Motor neuron (in vitro differentiated cells): ENCODE measurements around the gene CDA. TPM values are rescaled to one million over a fixed set of nuclear protein-coding genes. Genes with fewer than 3 reads are reported as not detected.
A peak's percentile ranks its signal among the peaks of the same experiment; 100 is the strongest.

Experiments
- ATAC-seq, 8 experiments: fragments of 200-7000 bp; cut with Tn5 transposase; replicated peaks in 6 of 8; 2 replicates each; pipeline ENCODE4 v1.8.0; 2021; ENCODE audit warnings: mild to moderate bottlenecking in 8 of 8, moderate library complexity in 8 of 8
- H3K27ac ChIP-seq, 2 donors: fragments of 250-450 bp; sonication (Bioruptor Pico); 2 replicates each; pipeline ENCODE4 v1.9.0; 2021; ENCODE audit warnings: antibody characterized with exemption in 2 of 2, mild to moderate bottlenecking in 2 of 2, moderate library complexity in 1 of 2
- H3K4me1 ChIP-seq, 2 donors: fragments of 250-450 bp; sonication (Bioruptor Pico); replicated peaks in 1 of 2; 2 replicates each; pipeline ENCODE4 v1.6.1; 2021; ENCODE audit warnings: antibody characterized with exemption in 2 of 2, mild to moderate bottlenecking in 2 of 2, moderate library complexity in 1 of 2
- H3K4me3 ChIP-seq, 5 donors: fragments of 250-450 bp; sonication (Bioruptor Pico); 2 replicates each; pipeline ENCODE4 v1.9.0; 2021; ENCODE audit warnings: antibody characterized with exemption in 5 of 5, mild to moderate bottlenecking in 5 of 5, moderate library complexity in 4 of 5
- WGBS, 10 experiments: fragments of 450-650 bp; shearing (Covaris generic); methylation state at CpG; one replicate each; pipeline ENCODE4 v1.0.0; 2022; 5-methylcytosine and 5-hydroxymethylcytosine counted together
- in situ Hi-C, 9 experiments: fragments of 400-800 bp; cut with MboI; loops; one replicate each; pipeline ENCODE4 v1.15.0; 2021; ENCODE audit warnings: low sequenced_read_pairs in 9 of 9, low pct_unique_long_range_greater_than_20kb in 2 of 9; ENCODE audit not compliant: unreplicated experiment in 9 of 9
- total RNA-seq, 8 experiments: library from RNA; unstranded; fragments of 300-600 nt; gene quantifications; 2 replicates each; pipeline versions ENCODE4 v1.2.3 to v1.2.4, GENCODE V29; 2022

The CDA gene
- total RNA-seq, 8 experiments from 2014 or later = 0.61 TPM; not detected in 7

- no peaks in the 10 kb centered on the region for H3K4me1 ChIP-seq
- in situ Hi-C loops = no loop called here
- 90 to 100% (median 95%) methylated on average over 1 to 5 of the region's 5 CpGs; no CpG with 5 or more reads in 3 of the 10 experiments for WGBS, 10 experiments
- ATAC-seq = no peak
- no peak overlapping the region for H3K4me3 ChIP-seq
- H3K27ac ChIP-seq = no peak overlapping the region
Measured at GRCh38 chr1:20611652-20612051, 22.8 kb downstream of the CDA start.

GRCh38 chr1:20612221-20612746, 23.4 kb downstream of the CDA start:
- Histone ChIP-seq H3K4me1 (no peaks in the 10 kb centered on the region), H3K4me3 (no peak overlapping the region), H3K27ac (no peak overlapping the region)
- in situ Hi-C loops = no loop called here
- 67 to 100% (median 92%) methylated on average over 1 to 2 of the region's 11 CpGs; no CpG with 5 or more reads in 6 of the 10 experiments for WGBS, 10 experiments
- peak in 1 of 8 experiments; percentile 15 for ATAC-seq

GRCh38 chr1:20614131-20614579, 25.3 kb downstream of the CDA start:
- 39 to 100% (median 60%) methylated on average over 1 to 3 of the region's 3 CpGs; no CpG with 5 or more reads in 2 of the 10 experiments for WGBS, 10 experiments
- H3K27ac ChIP-seq = no peak overlapping the region
- in situ Hi-C loops = no loop called here
- H3K4me1 ChIP-seq = no peaks in the 10 kb centered on the region
- no peak overlapping the region for H3K4me3 ChIP-seq
- ATAC-seq = no peak

- ATAC-seq = no peak
- 31 to 73% (median 65%) methylated on average over 3 to 17 of the region's 20 CpGs for WGBS, 10 experiments
- Histone ChIP-seq H3K27ac (no peak overlapping the region), H3K4me3 (no peak overlapping the region), H3K4me1 (no peaks in the 10 kb centered on the region)
- in situ Hi-C loops = no loop called here
Measured at GRCh38 chr1:20615946-20616846, 27.3 kb downstream of the CDA start.

- Histone ChIP-seq H3K4me3 (no peak overlapping the region), H3K4me1 (no peaks in the 10 kb centered on the region), H3K27ac (no peak overlapping the region)
- no peak for ATAC-seq
- in situ Hi-C loops = no loop called here
- 60 to 100% (median 89%) methylated on average over 1 to 3 of the region's 3 CpGs; no CpG with 5 or more reads in 3 of the 10 experiments for WGBS, 10 experiments
Measured at GRCh38 chr1:20616847-20617487, 28.1 kb downstream of the CDA start.

GRCh38 chr1:20618550-20618949, 29.7 kb downstream of the CDA start:
- Histone ChIP-seq H3K4me1 (no peaks in the 10 kb centered on the region), H3K4me3 (no peak overlapping the region), H3K27ac (no peak overlapping the region)
- in situ Hi-C loops = no loop called here
- ATAC-seq = no peak
- 34 to 87% (median 70%) methylated on average over 1 to 4 of the region's 4 CpGs; no CpG with 5 or more reads in 3 of the 10 experiments for WGBS, 10 experiments

- peak in 2 of 8 experiments; percentile 18 to 56 for ATAC-seq
- in situ Hi-C loops = no loop called here
- 50 to 86% (median 76%) methylated on average over 1 of the region's 1 CpG; no CpG with 5 or more reads in 6 of the 10 experiments for WGBS, 10 experiments
- Histone ChIP-seq H3K4me1 (no peaks in the 10 kb centered on the region), H3K27ac (no peak overlapping the region), H3K4me3 (no peak overlapping the region)
Measured at GRCh38 chr1:20619999-20620398, 31.1 kb downstream of the CDA start.

GRCh38 chr1:20621012-20621411, 32.1 kb downstream of the CDA start:
- H3K4me1 ChIP-seq = no peaks in the 10 kb centered on the region
- H3K4me3 ChIP-seq = no peak overlapping the region
- no peak overlapping the region for H3K27ac ChIP-seq
- 78 to 100% (median 92%) methylated on average over 1 to 6 of the region's 6 CpGs; no CpG with 5 or more reads in 1 of the 10 experiments for WGBS, 10 experiments
- in situ Hi-C loops = no loop called here
- no peak for ATAC-seq

- 57 to 100% (median 82%) methylated on average over 1 of the region's 1 CpG; no CpG with 5 or more reads in 5 of the 10 experiments for WGBS, 10 experiments
- in situ Hi-C loops = loop anchor here in 2 of 9 experiments (25.0 kb wide), 4 partner anchors 87 to 712 kb away; partner anchors contain the start of genes MUL1 (in 1 of the 2) and PLA2G2E (in 1 of the 2)
- Histone ChIP-seq H3K4me3 (no peak overlapping the region), H3K4me1 (no peaks in the 10 kb centered on the region), H3K27ac (no peak overlapping the region)
- no peak for ATAC-seq
Measured at GRCh38 chr1:20624709-20625108, 35.8 kb downstream of the CDA start.

- Histone ChIP-seq H3K4me3 (no peak overlapping the region), H3K4me1 (no peaks in the 10 kb centered on the region), H3K27ac (no peak overlapping the region)
- WGBS, 10 experiments = 13 to 83% (median 50%) methylated on average over 1 to 3 of the region's 3 CpGs; no CpG with 5 or more reads in 1 of the 10 experiments
- no peak for ATAC-seq
- in situ Hi-C loops = loop anchor here in 2 of 9 experiments (25.0 kb wide), 4 partner anchors 88 to 713 kb away; partner anchors contain the start of genes MUL1 (in 1 of the 2) and PLA2G2E (in 1 of the 2)
Measured at GRCh38 chr1:20625176-20626097, 36.5 kb downstream of the CDA start.

GRCh38 chr1:20626098-20626427, 37.2 kb downstream of the CDA start:
- Histone ChIP-seq H3K4me1 (no peaks in the 10 kb centered on the region), H3K27ac (no peak overlapping the region), H3K4me3 (no peak overlapping the region)
- 13 to 88% (median 50%) methylated on average over 1 of the region's 1 CpG; no CpG with 5 or more reads in 7 of the 10 experiments for WGBS, 10 experiments
- ATAC-seq = no peak
- in situ Hi-C loops = loop anchor here in 2 of 9 experiments (25.0 kb wide), 4 partner anchors 89 to 714 kb away; partner anchors contain the start of genes MUL1 (in 1 of the 2) and PLA2G2E (in 1 of the 2)

GRCh38 chr1:20626524-20626923, 37.6 kb downstream of the CDA start:
- Histone ChIP-seq H3K27ac (no peak overlapping the region), H3K4me1 (no peaks in the 10 kb centered on the region), H3K4me3 (no peak overlapping the region)
- in situ Hi-C loops = loop anchor here in 2 of 9 experiments (25.0 kb wide), 4 partner anchors 89 to 714 kb away; partner anchors contain the start of genes MUL1 (in 1 of the 2) and PLA2G2E (in 1 of the 2)
- ATAC-seq = peak in 2 of 8 experiments; percentile 61 to 64
- 0 to 100% (median 67%) methylated on average over 1 of the region's 1 CpG; no CpG with 5 or more reads in 1 of the 10 experiments for whole genome bisulfite sequencing, 10 experiments
